NT2/D1 (cell line): ENCODE measurements around the gene NYAP1.
"Not testable (repeated sequence)": the region's sequence is repeated elsewhere in the genome, so short reads cannot be mapped to it uniquely, and the experiment has no call there.

Experiments used
- YY1 ChIP-seq: IDR thresholded peaks from 2 replicates; pipeline ENCODE4 v1.6.1; 2011; ENCODE audit not compliant: insufficient read length, insufficient read depth
- ZNF274 ChIP-seq: IDR thresholded peaks from 2 replicates; pipeline ENCODE4 v1.6.1; 2011; ENCODE audit warnings: mild to moderate bottlenecking, low read depth, low read length

DNA sequence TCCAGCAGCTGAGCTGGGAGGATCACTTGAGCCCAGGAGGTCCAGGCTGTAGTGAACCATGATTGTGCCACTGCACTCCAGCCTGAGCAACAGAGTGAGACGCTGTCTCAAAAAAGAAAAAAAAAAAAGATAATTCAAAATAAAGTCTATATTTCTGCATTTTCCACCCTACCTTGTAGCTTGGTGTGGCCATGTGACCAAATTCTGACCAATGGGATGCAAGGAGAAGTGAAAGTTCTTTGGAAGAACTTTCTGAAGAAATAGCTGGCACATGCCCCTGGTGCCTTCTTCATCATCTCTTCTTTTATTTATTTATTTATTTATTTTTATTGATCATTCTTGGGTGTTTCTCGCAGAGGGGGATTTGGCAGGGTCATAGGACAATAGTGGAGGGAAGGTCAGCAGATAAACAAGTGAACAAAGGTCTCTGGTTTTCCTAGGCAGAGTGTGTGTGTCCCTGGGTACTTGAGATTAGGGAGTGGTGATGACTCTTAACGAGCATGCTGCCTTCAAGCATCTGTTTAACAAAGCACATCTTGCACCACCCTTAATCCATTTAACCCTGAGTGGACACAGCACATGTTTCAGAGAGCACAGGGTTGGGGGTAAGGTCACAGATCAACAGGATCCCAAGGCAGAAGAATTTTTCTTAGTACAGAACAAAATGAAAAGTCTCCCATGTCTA lies 38.3 kb downstream of the NYAP1 start:
- not testable (repeated sequence) for TF ChIP-seq YY1, ZNF274
